Renal cortex interstitium (tissue), 11 donors: ENCODE data around the gene COQ8A. TPM values are rescaled to one million over a fixed set of nuclear protein-coding genes. Genes with fewer than 3 reads are reported as not detected.
"Not testable (repeated sequence)": the region's sequence is repeated elsewhere in the genome, so short reads cannot be mapped to it uniquely, and the experiment has no call there.

Experiments
- DNase-seq, 11 donors: peaks; one replicate each; pipeline ENCODE4 v3.0.0-alpha.2; 2013; ENCODE audit warnings: low read depth in 9 of 11, low spot score in 4 of 11; ENCODE audit errors: extremely low read depth in 1 of 11
- polyA plus RNA-seq, 3 donors: library from polyadenylated mRNA; unstranded; fragments of 120-200 nt; gene quantifications; one replicate each; pipeline ENCODE4 v1.2.1, GENCODE V29; 2013; ENCODE audit not compliant: insufficient read length in 3 of 3

COQ8A gene
- polyA plus RNA-seq, 3 donors, result 30.5 to 33.0 (median 31.2) TPM

GRCh38 chr1:226988334-226988666 lies 48.2 kb downstream of the COQ8A start:
- DNase-seq, result no peak

- DNase-seq, result no peak
These were observed 49.2 kb downstream of the COQ8A start for GRCh38 chr1:226989085-226989920.

- DNase-seq, result no peak
These were observed 50.1 kb downstream of the COQ8A start for GRCh38 chr1:226990133-226990716.

- DNase-seq, result no peak
These were observed 51.8 kb downstream of the COQ8A start for GRCh38 chr1:226991920-226992319.

GRCh38 chr1:226993814-226994585 lies 53.9 kb downstream of the COQ8A start:
- DNase-seq, result peak in 8 of 11 donors; percentile 20 to 55 (median 31)

- no peak for DNase-seq
These were observed 54.7 kb downstream of the COQ8A start for GRCh38 chr1:226994586-226995364.

- DNase-seq, result no peak
These were observed 55.6 kb downstream of the COQ8A start for GRCh38 chr1:226995365-226996332.

GRCh38 chr1:226999579-226999978 lies 59.5 kb downstream of the COQ8A start:
- DNase-seq, result not testable (repeated sequence)

GRCh38 chr1:227002531-227003049 lies 62.5 kb downstream of the COQ8A start:
- no peak for DNase-seq

- no peak for DNase-seq
These were observed 63.1 kb downstream of the COQ8A start for GRCh38 chr1:227003165-227003564.

GRCh38 chr1:227004796-227005195 lies 64.7 kb downstream of the COQ8A start:
- no peak for DNase-seq

GRCh38 chr1:227006226-227006796 lies 66.2 kb downstream of the COQ8A start:
- no peak for DNase-seq

GRCh38 chr1:227009937-227010336 lies 69.8 kb downstream of the COQ8A start:
- no peak for DNase-seq

- DNase-seq, result no peak
These were observed 70.6 kb downstream of the COQ8A start for GRCh38 chr1:227010645-227011044.

- DNase-seq, result no peak
These were observed 76.9 kb downstream of the COQ8A start for GRCh38 chr1:227016990-227017389.

- DNase-seq, result no peak
These were observed 92.3 kb downstream of the COQ8A start for GRCh38 chr1:227032396-227032795.

GRCh38 chr1:227033880-227034279 lies 93.8 kb downstream of the COQ8A start:
- DNase-seq, result no peak

GRCh38 chr1:227035316-227035715 lies 95.2 kb downstream of the COQ8A start:
- DNase-seq, result no peak
